Spleen (tissue), 11 donors: Measurements from ENCODE around the gene COBL. TPM values are rescaled to one million over a fixed set of nuclear protein-coding genes. Genes with fewer than 3 reads are reported as not detected.
A peak's percentile ranks its signal among the peaks of the same experiment; 100 is the strongest.

Experiments
- DNase-seq: peaks from one replicate; pipeline ENCODE4 v3.0.0-alpha.2; 2020
- H3K27ac ChIP-seq, 8 donors: fragments of 200-600 bp; sonication (generic) in 7 of 8; 1 replicate in 4 of 8; 2 replicates in 4 of 8; pipeline versions ENCODE4 v1.5.0 to v1.8.0; 2016 to 2021; ENCODE audit warnings: inconsistent platforms in 4 of 8, mild to moderate bottlenecking in 4 of 8, moderate library complexity in 1 of 8
- H3K27me3 ChIP-seq, 7 donors: fragments of 200-600 bp; sonication (generic) in 6 of 7; replicated peaks in 1 of 7; 1 replicate in 4 of 7; 2 replicates in 3 of 7; pipeline versions ENCODE4 v1.5.0 to v1.8.0; 2016 to 2021; ENCODE audit warnings: inconsistent platforms in 3 of 7, mild to moderate bottlenecking in 1 of 7
- H3K36me3 ChIP-seq, 6 donors: fragments of 200-600 bp; sonication (generic) in 5 of 6; 1 replicate in 4 of 6; 2 replicates in 2 of 6; pipeline versions ENCODE4 v1.5.0 to v1.8.0; 2016 to 2021; ENCODE audit warnings: inconsistent platforms in 2 of 6
- H3K4me1 ChIP-seq, 6 donors: fragments of 200-600 bp; sonication (generic) in 5 of 6; 1 replicate in 3 of 6; 2 replicates in 3 of 6; pipeline versions ENCODE4 v1.5.0 to v1.8.0; 2016 to 2021; ENCODE audit warnings: inconsistent platforms in 3 of 6
- H3K4me3 ChIP-seq, 8 donors: fragments of 200-600 bp; sonication (generic) in 7 of 8; 1 replicate in 4 of 8; 2 replicates in 4 of 8; pipeline versions ENCODE4 v1.5.0 to v1.8.0; 2016 to 2021; ENCODE audit warnings: inconsistent platforms in 4 of 8, mild to moderate bottlenecking in 4 of 8, moderate library complexity in 2 of 8
- H3K9me3 ChIP-seq, 8 donors: fragments of 200-600 bp; sonication (generic) in 7 of 8; 1 replicate in 4 of 8; 2 replicates in 4 of 8; pipeline versions ENCODE4 v1.5.0 to v1.8.0; 2016 to 2021; ENCODE audit warnings: inconsistent platforms in 4 of 8
- CTCF ChIP-seq, 11 experiments: fragments of 200-600 bp in 7 of 11; fragments of 450-650 bp in 4 of 11; sonication (generic) in 4 of 11; IDR thresholded peaks in 8 of 11; conservative IDR thresholded peaks in 3 of 11; 1 replicate in 7 of 11; 2 replicates in 4 of 11; pipeline versions ENCODE4 v1.4.0 to v1.8.0; 2016 to 2021; ENCODE audit warnings: antibody characterized with exemption in 11 of 11, inconsistent platforms in 4 of 11, mild to moderate bottlenecking in 1 of 11
- POLR2A ChIP-seq, 3 donors: fragments of 450-650 bp; IDR thresholded peaks; one replicate each; pipeline ENCODE4 v1.5.1; 2017; ENCODE audit warnings: antibody characterized with exemption in 3 of 3, mild to moderate bottlenecking in 1 of 3
- POLR2AphosphoS5 ChIP-seq, 3 donors: sonication (generic); formaldehyde crosslinking; IDR thresholded peaks; one replicate each; pipeline ENCODE4 v1.5.1; 2017; ENCODE audit warnings: antibody characterized with exemption in 3 of 3
- WGBS, 5 donors: extraction: QIAGEN DNeasy Blood & Tissue Kit in 3 of 5; methylation state at CpG; one replicate each; pipeline versions ENCODE4 v1.1.5 to v1.1.7; 2013 to 2018; 5-methylcytosine and 5-hydroxymethylcytosine counted together
- intact Hi-C: fragments of 100-400 bp; cut with DNase I; formaldehyde crosslinking; loops from one replicate; pipeline ENCODE4 v1.15.0; 2023; ENCODE audit warnings: low total_unique reads
- polyA plus RNA-seq, 3 donors: library from polyadenylated mRNA; stranded (reverse); fragments of 200-250 nt; gene quantifications; one replicate each; pipeline ENCODE4 v1.2.1, GENCODE V29; 2013
- total RNA-seq, 7 donors: library from RNA; depleted of rRNA in 3 of 7; stranded (reverse); fragments of >200 nt in 3 of 7; fragmentation: NEBNext Ultra II Directional in 4 of 7; extraction: Animal tissue kit (Norgen Biotek cat#: 25700) in 4 of 7; gene quantifications; one replicate each; pipeline versions ENCODE4 v1.1.0 to v1.2.1, GENCODE V29; 2016 to 2021
- donor health status: healthy with polysubstance abuse.
- donor health status: DM: no; HTN: no; CAD: no; lungs with moderate emphysema.
- donor health status: DM: no; HTN: no; CAD: no.
- donor health status: Bipolar disorder and iron deficiency.
- donor health status: healthy.
- donor health status: DM: no; HTN: no; CAD: no.
- donor health status: DM: yes; HTN: yes; CAD: no.

The COBL gene
- total and polyA plus RNA-seq, 10 donors, result 0.09 to 0.80 (median 0.57) TPM; not detected in 1

GRCh38 chr7:51068401-51068800, 248.2 kb downstream of the COBL start:
- H3K4me3 ChIP-seq, result no peak overlapping the region
- DNase-seq, result no peak
- H3K27me3 ChIP-seq, result no peaks in the 10 kb centered on the region
- peaks cover 0 to 14% (median 2%) of the 10 kb centered on the region in 6 donors for H3K4me1 ChIP-seq
- no peak for TF ChIP-seq POLR2AphosphoS5 (IDR thresholded peaks at IDR 0.05)
- TF ChIP-seq CTCF (IDR thresholded peaks at IDR 0.05 in 8 of 11, conservative IDR thresholded peaks at IDR 0.05 in 3 of 11), result no peak
- TF ChIP-seq POLR2A (IDR thresholded peaks at IDR 0.05), result no peak
- intact Hi-C loops, result loop anchor here (10.0 kb wide), 1 partner anchor 66 kb away; no protein-coding TSS in a partner anchor
- 83 to 93% (median 88%) methylated on average over 4 of the region's 4 CpGs for WGBS, 5 donors
- H3K36me3 ChIP-seq, result no peaks in the 10 kb centered on the region
- H3K9me3 ChIP-seq, result no peaks in the 10 kb centered on the region
- H3K27ac ChIP-seq, result no peak overlapping the region

- no peaks in the 10 kb centered on the region for H3K9me3 ChIP-seq
- no peaks in the 10 kb centered on the region for H3K27me3 ChIP-seq
- no peak overlapping the region for H3K27ac ChIP-seq
- no peak overlapping the region for H3K4me3 ChIP-seq
- TF ChIP-seq POLR2AphosphoS5 (IDR thresholded peaks at IDR 0.05) (no peak), CTCF (IDR thresholded peaks at IDR 0.05 in 8 of 11, conservative IDR thresholded peaks at IDR 0.05 in 3 of 11) (peak in 10 of 11 experiments; percentile 17 to 71 (median 54))
- peaks cover 0 to 14% (median 2%) of the 10 kb centered on the region in 6 donors for H3K4me1 ChIP-seq
- 46 to 57% (median 54%) methylated on average over 7 of the region's 7 CpGs for WGBS, 5 donors
- intact Hi-C loops, result loop anchor here (10.0 kb wide), 1 partner anchor 67 kb away; no protein-coding TSS in a partner anchor
- no peak for DNase-seq
- no peaks in the 10 kb centered on the region for H3K36me3 ChIP-seq
Observed at GRCh38 chr7:51067757-51068156, 248.9 kb downstream of the COBL start.

DNA sequence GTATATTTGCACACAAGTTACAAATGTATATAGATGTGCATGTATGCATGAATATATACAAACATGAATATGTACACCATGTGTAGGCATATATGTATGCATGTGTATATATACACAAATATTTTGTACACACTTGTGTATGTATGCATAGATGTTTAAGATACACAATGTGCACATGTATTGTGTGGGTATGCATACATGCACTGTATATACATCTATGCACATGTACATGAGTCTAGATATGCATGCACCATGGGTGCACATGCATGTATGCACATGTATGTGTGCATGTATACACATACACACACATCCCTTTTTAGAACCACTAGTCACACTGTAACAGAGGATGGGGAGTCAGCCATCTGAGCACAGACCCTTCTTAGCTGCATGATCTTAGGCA, 249.4 kb downstream of the COBL start:
- Histone ChIP-seq H3K4me1 (peaks cover 0 to 14% (median 2%) of the 10 kb centered on the region in 6 donors), H3K9me3 (no peaks in the 10 kb centered on the region), H3K4me3 (no peak overlapping the region), H3K27me3 (no peaks in the 10 kb centered on the region), H3K36me3 (no peaks in the 10 kb centered on the region), H3K27ac (no peak overlapping the region)
- no peak for TF ChIP-seq CTCF (IDR thresholded peaks at IDR 0.05 in 8 of 11, conservative IDR thresholded peaks at IDR 0.05 in 3 of 11)
- no peak for TF ChIP-seq POLR2AphosphoS5 (IDR thresholded peaks at IDR 0.05)
- no peak for TF ChIP-seq POLR2A (IDR thresholded peaks at IDR 0.05)
- intact Hi-C loops, result loop anchor here (10.0 kb wide), 1 partner anchor 68 kb away; no protein-coding TSS in a partner anchor
- no peak for DNase-seq

DNA sequence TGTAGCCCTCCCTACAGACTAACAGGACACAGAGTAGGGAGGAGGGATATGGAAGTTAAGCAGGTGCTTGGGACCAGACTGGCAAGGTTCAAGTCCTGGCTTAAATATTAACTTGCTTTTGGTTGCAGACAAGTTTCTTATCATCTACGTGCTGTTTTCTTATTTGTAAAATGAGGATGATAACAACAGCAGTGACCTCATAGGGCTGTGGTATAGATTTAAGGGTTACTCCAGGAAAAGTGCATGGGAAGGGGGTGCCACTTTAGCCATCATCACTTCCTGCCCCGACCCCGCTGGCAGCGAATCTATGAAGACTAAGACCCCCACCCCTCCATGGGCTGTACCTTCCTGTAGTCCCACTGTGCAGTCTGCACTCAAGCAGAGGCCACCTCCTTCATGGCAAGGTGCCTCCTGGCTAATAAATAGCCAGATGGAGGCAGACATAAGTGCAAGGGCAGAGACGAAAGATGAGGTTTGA, 250.2 kb downstream of the COBL start:
- DNase-seq, result no peak

More for the DNA sequence above, 250.2 kb downstream of the COBL start:
- no peak overlapping the region for H3K27ac ChIP-seq
- H3K4me3 ChIP-seq, result no peak overlapping the region
- H3K4me1 ChIP-seq, result peaks cover 0 to 14% (median 2%) of the 10 kb centered on the region in 6 donors
- no peak for TF ChIP-seq POLR2AphosphoS5 (IDR thresholded peaks at IDR 0.05)
- no peak for TF ChIP-seq CTCF (IDR thresholded peaks at IDR 0.05 in 8 of 11, conservative IDR thresholded peaks at IDR 0.05 in 3 of 11)
- no peak for TF ChIP-seq POLR2A (IDR thresholded peaks at IDR 0.05)
- WGBS, 5 donors, result 81 to 92% (median 87%) methylated on average over 5 of the region's 5 CpGs
- intact Hi-C loops, result loop anchor here (10.0 kb wide), 1 partner anchor 68 kb away; no protein-coding TSS in a partner anchor
- no peaks in the 10 kb centered on the region for H3K9me3 ChIP-seq
- no peaks in the 10 kb centered on the region for H3K36me3 ChIP-seq
- no peaks in the 10 kb centered on the region for H3K27me3 ChIP-seq
